SK-N-MC (cell line): Measurements from ENCODE around the gene DCBLD1.

Experiments used
- DNase-seq: peaks from one replicate; pipeline ENCODE4 v3.0.0-alpha.2; 2011; ENCODE audit warnings: low read depth, low spot score
- H3K27ac ChIP-seq: fragments of 200-600 bp; sonication (generic); 2 replicates; pipeline ENCODE4 v1.5.1; 2016; ENCODE audit warnings: mixed run types
- H3K36me3 ChIP-seq: fragments of 200-600 bp; sonication (generic); 2 replicates; pipeline ENCODE4 v1.6.1; 2017; ENCODE audit warnings: antibody characterized with exemption, low read length, mixed read lengths; ENCODE audit not compliant: insufficient read depth
- H3K4me3 ChIP-seq: fragments of 200-600 bp; sonication (generic); 2 replicates; pipeline ENCODE4 v1.5.1; 2016
- H3K9ac ChIP-seq: fragments of 200-600 bp; sonication (generic); 2 replicates; pipeline ENCODE4 v1.8.0; 2017; ENCODE audit warnings: mixed run types, mixed read lengths; ENCODE audit not compliant: insufficient read length
- H3K9me3 ChIP-seq: fragments of 200-600 bp; sonication (generic); 2 replicates; pipeline ENCODE4 v1.6.1; 2017; ENCODE audit warnings: low read depth, mild to moderate bottlenecking, antibody characterized with exemption, low read length, moderate library complexity, mixed read lengths
- EZH2 ChIP-seq: fragments of 200-600 bp; sonication (generic); IDR thresholded peaks from one replicate; pipeline ENCODE4 v1.6.1; 2017; ENCODE audit warnings: antibody characterized with exemption
- FOXP2 ChIP-seq: optimal IDR thresholded peaks from 2 replicates; pipeline ENCODE3; 2011; ENCODE audit warnings: mild to moderate bottlenecking, moderate library complexity; ENCODE audit not compliant: insufficient read depth; ENCODE audit errors: extremely low read length, control extremely low read depth
- POLR2AphosphoS5 ChIP-seq: IDR thresholded peaks from 2 replicates; pipeline ENCODE4 v1.6.1; 2012; ENCODE audit warnings: mild to moderate bottlenecking, low read depth, low read length, borderline replicate concordance

Gene DCBLD1

GRCh38 chr6:117542493-117542892 is 60.0 kb downstream of the DCBLD1 start:
- no peak overlapping the region for H3K9ac ChIP-seq
- TF ChIP-seq EZH2 (no peak), POLR2AphosphoS5 (no peak), FOXP2 (no peak)
- no peaks in the 10 kb centered on the region; the same call in 1 of the 2 replicates for H3K36me3 ChIP-seq
- no peak overlapping the region for H3K27ac ChIP-seq
- H3K4me3 ChIP-seq = no peak overlapping the region
- DNase-seq = no peak
- no peaks in the 10 kb centered on the region for H3K9me3 ChIP-seq

- no peak overlapping the region for H3K9ac ChIP-seq
- no peaks in the 10 kb centered on the region for H3K9me3 ChIP-seq
- H3K36me3 ChIP-seq = no peaks in the 10 kb centered on the region
- H3K4me3 ChIP-seq = no peak overlapping the region
- H3K27ac ChIP-seq = no peak overlapping the region
- no peak for TF ChIP-seq FOXP2
- TF ChIP-seq POLR2AphosphoS5 = no peak
- TF ChIP-seq EZH2 = no peak
- no peak for DNase-seq
Measured at GRCh38 chr6:117544716-117545115, 62.2 kb downstream of the DCBLD1 start.

- Histone ChIP-seq H3K4me3 (no peak overlapping the region), H3K9ac (no peak overlapping the region), H3K36me3 (no peaks in the 10 kb centered on the region), H3K9me3 (no peaks in the 10 kb centered on the region), H3K27ac (no peak overlapping the region)
- no peak for DNase-seq
- TF ChIP-seq FOXP2 = no peak
Measured at GRCh38 chr6:117545161-117545595, 62.7 kb downstream of the DCBLD1 start.

GRCh38 chr6:117546674-117547073 is 64.2 kb downstream of the DCBLD1 start:
- no peaks in the 10 kb centered on the region for H3K36me3 ChIP-seq
- H3K4me3 ChIP-seq = no peak overlapping the region
- no peak for DNase-seq
- TF ChIP-seq POLR2AphosphoS5 (no peak), FOXP2 (no peak), EZH2 (no peak)
- H3K9me3 ChIP-seq = no peaks in the 10 kb centered on the region
- no peak overlapping the region for H3K27ac ChIP-seq
- H3K9ac ChIP-seq = no peak overlapping the region

GRCh38 chr6:117547688-117548621 is 65.5 kb downstream of the DCBLD1 start:
- DNase-seq = no peak

GRCh38 chr6:117548797-117549301 is 66.4 kb downstream of the DCBLD1 start:
- TF ChIP-seq POLR2AphosphoS5 (no peak), FOXP2 (no peak), EZH2 (no peak)
- Histone ChIP-seq H3K27ac (peak overlapping the region; percentile 11; the same call in 1 of the 2 replicates), H3K4me3 (no peak overlapping the region), H3K9ac (no peak overlapping the region), H3K9me3 (no peaks in the 10 kb centered on the region), H3K36me3 (no peaks in the 10 kb centered on the region)
- no peak for DNase-seq

More at GRCh38 chr6:117547688-117548621, 65.5 kb downstream of the DCBLD1 start:
- H3K36me3 ChIP-seq = no peaks in the 10 kb centered on the region
- H3K27ac ChIP-seq = no peak overlapping the region
- H3K4me3 ChIP-seq = no peak overlapping the region
- H3K9me3 ChIP-seq = no peaks in the 10 kb centered on the region
- no peak for TF ChIP-seq POLR2AphosphoS5
- no peak for TF ChIP-seq FOXP2
- no peak for TF ChIP-seq EZH2
- H3K9ac ChIP-seq = no peak overlapping the region

- DNase-seq = no peak
- Histone ChIP-seq H3K9me3 (no peaks in the 10 kb centered on the region), H3K9ac (no peak overlapping the region), H3K4me3 (no peak overlapping the region), H3K36me3 (no peaks in the 10 kb centered on the region), H3K27ac (no peak overlapping the region)
- TF ChIP-seq FOXP2 (no peak), EZH2 (no peak), POLR2AphosphoS5 (no peak)
Measured at GRCh38 chr6:117549611-117550010, 67.1 kb downstream of the DCBLD1 start.

GRCh38 chr6:117550078-117550600 is 67.7 kb downstream of the DCBLD1 start:
- DNase-seq = no peak
- Histone ChIP-seq H3K4me3 (no peak overlapping the region), H3K27ac (no peak overlapping the region), H3K9me3 (no peaks in the 10 kb centered on the region), H3K9ac (no peak overlapping the region), H3K36me3 (no peaks in the 10 kb centered on the region)
- TF ChIP-seq EZH2 (no peak), POLR2AphosphoS5 (no peak), FOXP2 (no peak)
